ENCODE data around the gene LRRC51. TPM values are rescaled to one million over a fixed set of nuclear protein-coding genes. Genes with fewer than 3 reads are reported as not detected.

Gene LRRC51
- total and polyA plus RNA-seq, 7 donors: 3.2 to 14.8 (median 7.3) TPM

DNA sequence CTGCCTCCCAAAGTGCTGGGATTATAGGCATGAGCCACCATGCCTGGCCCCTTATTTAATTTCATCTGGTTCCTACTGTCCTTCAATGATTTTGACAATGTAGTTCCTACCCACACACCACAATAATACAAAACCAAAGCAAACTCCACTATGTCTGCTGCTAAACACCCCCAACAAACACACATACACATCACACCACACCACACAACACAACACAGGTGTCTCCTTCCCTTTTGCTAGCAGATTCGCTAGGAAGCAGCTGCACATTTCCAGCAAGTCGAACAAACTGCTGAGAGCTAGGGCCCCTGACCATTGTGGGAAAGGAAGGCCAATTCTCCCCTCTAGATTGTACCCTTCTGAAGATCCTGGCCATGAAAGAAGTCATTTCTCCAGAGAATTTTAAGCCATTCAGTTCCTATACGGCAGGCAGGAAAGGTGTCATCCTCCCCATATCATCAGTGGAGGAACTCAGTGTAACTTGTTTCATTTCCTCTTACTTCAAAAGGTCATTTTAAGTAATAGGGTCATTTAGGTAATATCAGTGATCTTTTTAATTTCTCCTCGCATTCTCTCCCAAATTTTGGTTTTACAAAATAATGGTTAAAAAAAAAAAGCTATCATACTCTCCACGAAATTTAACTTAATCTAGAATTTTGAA lies 18.8 kb upstream of the LRRC51 start:
- peaks cover 0 to 9% (median 0%) of the 10 kb centered on the region in 4 donors for H3K36me3 ChIP-seq
- DNase-seq: no peak
- peaks cover 0 to 10% (median 8%) of the 10 kb centered on the region in 4 donors for H3K4me1 ChIP-seq
- no peak overlapping the region for H3K27ac ChIP-seq
- H3K4me3 ChIP-seq: no peak overlapping the region
- WGBS, 2 donors: 83 to 92% methylated on average over 5 of the region's 5 CpGs
- intact Hi-C loops (cut with DNase I): no loop called here
- no peaks in the 10 kb centered on the region for H3K9me3 ChIP-seq
- no peak for TF ChIP-seq POLR2AphosphoS5 (IDR thresholded peaks at IDR 0.05)
- no peaks in the 10 kb centered on the region for H3K27me3 ChIP-seq

DNA sequence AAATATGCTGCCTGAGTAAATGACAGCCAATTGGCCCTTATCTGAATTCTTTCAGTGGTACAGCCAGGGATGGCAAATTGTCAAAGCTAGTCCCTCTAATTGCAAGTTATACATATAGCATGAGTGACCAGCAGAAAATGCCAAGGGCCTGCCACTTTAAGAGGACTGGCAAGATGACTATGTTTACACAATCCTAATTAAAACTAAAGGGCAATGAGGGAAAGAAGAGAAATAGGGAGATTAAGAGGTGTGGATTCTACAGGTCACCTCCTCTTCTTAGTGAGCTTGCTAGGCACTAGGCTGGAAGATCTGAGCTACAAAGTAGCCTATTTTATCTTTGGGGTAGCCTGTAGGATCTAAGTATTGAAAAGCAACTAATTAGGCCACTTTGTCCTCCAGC lies 13.8 kb upstream of the LRRC51 start:
- Histone ChIP-seq H3K36me3 (no peaks in the 10 kb centered on the region), H3K4me1 (peaks cover 0 to 55% (median 44%) of the 10 kb centered on the region in 4 donors), H3K27ac (peak overlapping the region; percentile 78 to 83 (median 80)), H3K27me3 (no peaks in the 10 kb centered on the region), H3K9me3 (no peaks in the 10 kb centered on the region), H3K4me3 (no peak overlapping the region)
- intact Hi-C loops (cut with DNase I): no loop called here
- no peak for TF ChIP-seq POLR2AphosphoS5 (IDR thresholded peaks at IDR 0.05)
- no peak for TF ChIP-seq POLR2A (IDR thresholded peaks at IDR 0.05)
- TF ChIP-seq, protein P1, sequence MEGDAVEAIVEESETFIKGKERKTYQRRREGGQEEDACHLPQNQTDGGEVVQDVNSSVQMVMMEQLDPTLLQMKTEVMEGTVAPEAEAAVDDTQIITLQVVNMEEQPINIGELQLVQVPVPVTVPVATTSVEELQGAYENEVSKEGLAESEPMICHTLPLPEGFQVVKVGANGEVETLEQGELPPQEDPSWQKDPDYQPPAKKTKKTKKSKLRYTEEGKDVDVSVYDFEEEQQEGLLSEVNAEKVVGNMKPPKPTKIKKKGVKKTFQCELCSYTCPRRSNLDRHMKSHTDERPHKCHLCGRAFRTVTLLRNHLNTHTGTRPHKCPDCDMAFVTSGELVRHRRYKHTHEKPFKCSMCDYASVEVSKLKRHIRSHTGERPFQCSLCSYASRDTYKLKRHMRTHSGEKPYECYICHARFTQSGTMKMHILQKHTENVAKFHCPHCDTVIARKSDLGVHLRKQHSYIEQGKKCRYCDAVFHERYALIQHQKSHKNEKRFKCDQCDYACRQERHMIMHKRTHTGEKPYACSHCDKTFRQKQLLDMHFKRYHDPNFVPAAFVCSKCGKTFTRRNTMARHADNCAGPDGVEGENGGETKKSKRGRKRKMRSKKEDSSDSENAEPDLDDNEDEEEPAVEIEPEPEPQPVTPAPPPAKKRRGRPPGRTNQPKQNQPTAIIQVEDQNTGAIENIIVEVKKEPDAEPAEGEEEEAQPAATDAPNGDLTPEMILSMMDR (IDR thresholded peaks at IDR 0.05): no peak
- no peak for TF ChIP-seq EP300 (IDR thresholded peaks at IDR 0.05)
- no peak for DNase-seq

DNA sequence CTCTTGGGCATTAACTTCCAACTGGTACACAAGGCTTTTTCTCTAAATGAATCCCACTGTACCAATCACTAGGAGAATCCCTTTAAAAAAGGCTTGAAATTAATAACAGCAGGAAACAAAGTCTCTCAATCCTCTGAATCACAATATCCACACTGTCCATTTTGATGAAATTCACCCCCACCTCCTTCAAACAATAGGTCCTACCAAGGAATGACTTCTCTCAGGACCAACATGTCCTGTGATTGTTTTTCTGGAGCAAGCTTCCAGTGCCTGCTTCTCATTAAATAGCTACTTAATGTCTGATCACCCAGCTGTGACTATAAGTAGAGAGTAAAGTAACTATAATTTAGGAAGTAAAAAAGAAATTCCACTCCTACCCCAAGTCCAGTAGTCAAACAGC lies 13.4 kb upstream of the LRRC51 start:
- Histone ChIP-seq H3K9me3 (no peaks in the 10 kb centered on the region), H3K27ac (peak overlapping the region; percentile 78 to 83 (median 80)), H3K4me3 (no peak overlapping the region), H3K4me1 (peaks cover 0 to 59% (median 48%) of the 10 kb centered on the region in 4 donors), H3K36me3 (no peaks in the 10 kb centered on the region), H3K27me3 (no peaks in the 10 kb centered on the region)
- TF ChIP-seq POLR2A (IDR thresholded peaks at IDR 0.05): no peak
- no peak for TF ChIP-seq EP300 (IDR thresholded peaks at IDR 0.05)
- TF ChIP-seq POLR2AphosphoS5 (IDR thresholded peaks at IDR 0.05): no peak
- TF ChIP-seq, protein P1 (IDR thresholded peaks at IDR 0.05): no peak
- intact Hi-C loops (cut with DNase I): no loop called here
- no peak for DNase-seq

DNA sequence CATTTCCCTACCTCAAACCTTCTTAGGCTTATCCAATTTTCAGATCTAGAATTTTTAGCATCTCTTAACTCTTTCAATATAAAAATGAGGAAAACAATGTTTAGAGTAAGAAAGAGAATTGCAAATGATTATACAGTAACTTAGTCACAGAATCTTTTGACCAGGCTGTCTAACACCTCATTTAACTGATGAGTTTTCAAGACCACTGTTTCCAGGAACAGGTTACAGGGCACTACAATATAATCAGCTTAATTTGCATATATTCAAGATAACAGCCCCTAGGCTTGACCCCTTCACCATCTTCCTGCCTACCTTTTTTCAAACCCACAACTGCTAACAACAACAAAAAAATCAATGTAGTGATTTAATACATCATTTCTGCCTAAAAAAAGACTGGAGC lies 13.0 kb upstream of the LRRC51 start:
- H3K4me1 ChIP-seq: peaks cover 0 to 63% (median 52%) of the 10 kb centered on the region in 4 donors
- H3K36me3 ChIP-seq: no peaks in the 10 kb centered on the region
- DNase-seq: no peak
- H3K4me3 ChIP-seq: no peak overlapping the region
- no peaks in the 10 kb centered on the region for H3K9me3 ChIP-seq
- H3K27me3 ChIP-seq: no peaks in the 10 kb centered on the region
- peak overlapping the region; percentile 78 to 83 (median 80) for H3K27ac ChIP-seq
- intact Hi-C loops (cut with DNase I): no loop called here
- TF ChIP-seq EP300 (IDR thresholded peaks at IDR 0.05): no peak
- TF ChIP-seq, protein P1 (IDR thresholded peaks at IDR 0.05): no peak
- TF ChIP-seq POLR2A (IDR thresholded peaks at IDR 0.05): no peak
- TF ChIP-seq POLR2AphosphoS5 (IDR thresholded peaks at IDR 0.05): no peak

DNA sequence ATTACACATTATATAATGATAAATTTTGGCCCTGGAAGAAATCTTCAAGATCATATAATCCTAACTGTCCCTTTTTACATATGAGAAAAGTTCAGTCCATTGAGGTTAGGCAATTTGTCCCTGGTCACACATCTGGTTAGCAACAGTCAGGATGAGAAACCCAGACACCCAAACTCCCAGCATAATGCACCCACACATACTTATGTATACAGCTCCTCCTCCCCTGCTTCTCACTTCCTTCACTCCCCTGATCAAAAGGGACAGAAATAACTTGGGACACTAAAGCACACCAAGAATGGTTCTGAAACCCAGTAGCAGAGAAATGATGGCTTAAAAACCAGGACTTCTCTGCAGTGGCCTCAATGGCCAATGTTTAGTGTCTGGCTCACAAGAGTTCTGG lies 11.4 kb upstream of the LRRC51 start:
- TF ChIP-seq POLR2A (IDR thresholded peaks at IDR 0.05): no peak
- TF ChIP-seq EP300 (IDR thresholded peaks at IDR 0.05): no peak
- intact Hi-C loops (cut with DNase I): no loop called here
- peak overlapping the region; percentile 78 to 83 (median 80) for H3K27ac ChIP-seq
- no peaks in the 10 kb centered on the region for H3K9me3 ChIP-seq
- peak overlapping the region in 1 of 4 donors; percentile 19 for H3K4me3 ChIP-seq
- no peak for DNase-seq
- no peaks in the 10 kb centered on the region for H3K36me3 ChIP-seq
- H3K27me3 ChIP-seq: no peaks in the 10 kb centered on the region
- H3K4me1 ChIP-seq: peaks cover 0 to 63% (median 52%) of the 10 kb centered on the region in 4 donors

DNA sequence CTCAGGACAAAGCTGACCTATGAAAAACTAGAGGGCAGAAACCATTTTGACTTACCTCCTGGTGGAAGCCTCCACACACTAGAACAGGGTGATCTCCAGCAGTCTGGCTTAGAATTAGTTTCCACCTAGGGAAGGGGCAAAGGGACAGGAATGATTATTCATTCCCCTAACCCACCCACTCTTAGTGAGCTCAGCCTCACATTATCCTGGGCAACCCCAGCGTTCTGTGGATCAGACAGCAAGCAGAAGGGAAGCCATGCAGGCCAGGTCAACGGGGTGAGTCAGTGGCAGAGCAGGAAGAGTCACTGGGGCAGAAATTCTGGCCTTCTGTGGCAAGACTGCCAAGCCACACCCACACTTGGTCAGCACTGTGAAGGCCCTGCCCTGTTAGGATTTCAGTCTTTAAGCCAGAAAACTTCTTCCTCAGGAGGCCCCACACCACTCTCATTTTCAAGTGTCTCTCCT lies 10.8 kb upstream of the LRRC51 start:
- TF ChIP-seq EP300 (IDR thresholded peaks at IDR 0.05): no peak
- TF ChIP-seq, protein P1 (IDR thresholded peaks at IDR 0.05): no peak
- TF ChIP-seq POLR2AphosphoS5 (IDR thresholded peaks at IDR 0.05): peak in 3 of 4 donors; percentile 42 to 64 (median 50)
- Histone ChIP-seq H3K4me3 (peak overlapping the region in 1 of 4 donors; percentile 19), H3K27ac (peak overlapping the region; percentile 78 to 83 (median 80)), H3K4me1 (peaks cover 0 to 63% (median 52%) of the 10 kb centered on the region in 4 donors), H3K9me3 (no peaks in the 10 kb centered on the region), H3K36me3 (no peaks in the 10 kb centered on the region), H3K27me3 (no peaks in the 10 kb centered on the region)
- intact Hi-C loops (cut with DNase I): no loop called here
- DNase-seq: peak; percentile 89
- WGBS, 2 donors: 1 to 18% methylated on average over 2 of the region's 2 CpGs

All from sigmoid colon (tissue), 7 donors.